Measurements from ENCODE around the gene TEX54. TPM values are rescaled to one million over a fixed set of nuclear protein-coding genes. Genes with fewer than 3 reads are reported as not detected.

TEX54 gene
- total RNA-seq (ENCODE audit: low replicate concordance), result 0.54 TPM in 1 of 2 replicates, not detected in the other

DNA sequence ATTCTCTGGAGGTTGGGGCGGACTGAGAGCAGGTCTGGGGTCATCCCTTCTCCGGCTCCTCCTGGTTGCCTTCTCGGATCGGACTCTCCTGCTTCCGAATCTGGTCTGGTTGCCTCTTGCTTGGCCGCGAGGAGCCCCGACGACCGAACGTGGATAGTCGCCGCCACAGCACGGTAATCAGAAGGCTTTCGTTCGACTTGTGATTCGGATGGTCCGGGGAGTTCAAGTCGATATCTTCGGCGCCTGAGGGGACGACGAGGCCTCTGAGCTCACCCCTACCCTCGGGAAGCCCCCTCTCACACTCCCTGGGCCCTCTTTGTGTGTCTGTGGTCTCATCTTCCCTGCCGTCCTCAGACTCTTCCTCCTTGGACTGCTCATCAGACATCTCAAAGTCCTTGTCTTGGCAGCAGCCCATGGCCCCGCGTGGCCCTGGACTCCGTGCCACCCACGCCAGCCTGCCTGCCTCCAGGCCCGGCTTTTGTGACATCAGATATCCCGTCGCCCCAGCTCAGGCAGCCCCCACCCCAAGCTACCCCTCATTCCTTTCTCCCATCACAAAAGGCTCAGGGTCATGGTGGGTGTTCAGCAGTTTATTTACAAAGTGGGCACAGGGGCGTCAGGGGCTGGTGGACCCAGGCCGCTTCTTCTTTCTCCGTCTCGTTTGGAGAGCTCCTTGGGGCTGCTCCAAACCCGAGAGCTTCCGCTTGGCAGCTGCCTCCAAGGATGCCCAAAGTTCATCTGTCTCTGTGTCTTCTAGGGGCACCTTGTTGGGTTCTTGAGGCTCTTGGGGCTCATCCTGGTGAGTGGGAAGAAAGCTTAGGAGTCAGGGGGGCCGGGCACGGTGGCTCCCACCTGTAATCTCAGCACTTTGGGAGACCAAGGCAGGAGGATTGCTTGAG is at the start of gene TEX54:
Gene TEX54, minus strand, starts transcription at position 506 of the 899 bp plus-strand sequence.
- no peak for TF ChIP-seq CTCF (IDR thresholded peaks at IDR 0.05; ENCODE audit: insufficient read depth, low read length)
- no peak for DNase-seq (ENCODE audit: low read depth)
- H3K4me3 ChIP-seq (ENCODE audit: low read depth, low read length), result peak within 1 kb of the TSS; percentile 90

DNA sequence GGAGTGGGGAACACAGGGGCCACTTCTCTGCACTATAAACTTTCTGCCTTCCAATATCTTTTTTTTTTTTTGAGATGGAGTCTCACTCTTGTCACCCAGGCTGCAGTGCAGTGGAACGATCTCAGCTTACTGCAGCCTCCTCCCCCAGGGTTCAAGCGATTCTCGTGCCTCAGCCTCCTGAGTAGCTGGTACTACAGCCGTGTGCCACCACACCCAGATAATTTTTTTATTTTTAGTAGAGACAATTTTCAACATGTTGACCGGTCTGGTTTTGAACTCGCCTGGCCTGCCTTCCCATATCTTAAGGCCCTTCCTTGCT is 49.7 kb upstream of the TEX54 start:
- peak overlapping the region; percentile 99 for H3K4me3 ChIP-seq (ENCODE audit: low read depth, low read length)
- TF ChIP-seq CTCF (IDR thresholded peaks at IDR 0.05; ENCODE audit: insufficient read depth, low read length), result no peak
- DNase-seq (ENCODE audit: low read depth), result no peak

DNA sequence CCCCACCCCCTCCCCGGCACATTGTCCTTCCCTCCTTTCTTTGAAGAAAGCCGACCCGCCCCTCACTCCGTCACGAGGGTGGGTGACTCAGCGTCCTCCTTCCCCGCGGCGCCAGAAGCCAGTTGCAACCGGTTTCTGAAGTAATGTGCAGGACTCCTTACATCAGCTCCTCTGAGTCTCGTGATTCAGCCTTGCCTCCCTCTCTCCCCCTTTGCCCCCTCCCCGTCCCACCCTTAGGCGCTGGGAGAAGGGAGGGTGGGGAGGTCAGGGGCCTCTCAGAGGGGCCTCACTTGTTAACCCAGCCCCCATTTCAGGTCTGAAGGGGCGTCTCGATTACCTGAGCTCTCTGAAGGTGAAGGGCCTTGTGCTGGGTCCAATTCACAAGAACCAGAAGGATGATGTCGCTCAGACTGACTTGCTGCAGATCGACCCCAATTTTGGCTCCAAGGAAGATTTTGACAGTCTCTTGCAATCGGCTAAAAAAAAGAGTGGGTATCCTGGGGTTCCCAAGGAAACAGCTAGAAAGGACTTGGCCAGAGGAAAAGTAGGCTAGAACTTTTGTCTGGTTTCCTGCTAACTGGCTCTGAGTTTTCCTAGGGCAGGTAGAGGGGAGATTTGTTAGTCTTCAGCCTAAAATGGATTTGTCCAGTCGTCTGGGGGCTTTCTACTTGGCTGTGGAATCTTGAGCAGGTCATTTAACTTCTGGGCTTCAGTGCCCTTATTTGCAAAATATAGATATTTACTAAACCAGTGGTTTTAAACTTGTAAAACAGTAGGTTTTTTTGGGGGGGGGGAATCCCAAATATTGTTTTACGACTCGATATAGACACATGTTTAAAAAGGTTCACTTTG is 49.2 kb upstream of the TEX54 start:
- peak; percentile 98 for DNase-seq (ENCODE audit: low read depth)
- H3K4me3 ChIP-seq (ENCODE audit: low read depth, low read length), result peak overlapping the region; percentile 99
- TF ChIP-seq CTCF (IDR thresholded peaks at IDR 0.05; ENCODE audit: insufficient read depth, low read length), result no peak

DNA sequence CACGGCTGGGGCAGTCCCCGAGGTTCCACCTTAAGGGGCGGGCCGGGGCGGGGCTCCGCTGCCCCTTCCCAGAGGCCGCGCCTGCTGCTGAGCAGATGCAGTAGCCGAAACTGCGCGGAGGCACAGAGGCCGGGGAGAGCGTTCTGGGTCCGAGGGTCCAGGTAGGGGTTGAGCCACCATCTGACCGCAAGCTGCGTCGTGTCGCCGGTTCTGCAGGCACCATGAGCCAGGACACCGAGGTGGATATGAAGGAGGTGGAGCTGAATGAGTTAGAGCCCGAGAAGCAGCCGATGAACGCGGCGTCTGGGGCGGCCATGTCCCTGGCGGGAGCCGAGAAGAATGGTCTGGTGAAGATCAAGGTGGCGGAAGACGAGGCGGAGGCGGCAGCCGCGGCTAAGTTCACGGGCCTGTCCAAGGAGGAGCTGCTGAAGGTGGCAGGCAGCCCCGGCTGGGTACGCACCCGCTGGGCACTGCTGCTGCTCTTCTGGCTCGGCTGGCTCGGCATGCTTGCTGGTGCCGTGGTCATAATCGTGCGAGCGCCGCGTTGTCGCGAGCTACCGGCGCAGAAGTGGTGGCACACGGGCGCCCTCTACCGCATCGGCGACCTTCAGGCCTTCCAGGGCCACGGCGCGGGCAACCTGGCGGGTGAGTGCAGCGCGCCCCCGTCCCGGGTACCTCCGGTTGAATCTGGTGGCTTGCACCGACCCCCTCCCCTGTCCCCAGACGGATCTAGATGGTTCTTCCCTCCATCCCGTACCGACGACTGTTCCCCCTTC is 48.4 kb upstream of the TEX54 start, which contains the start of gene SLC3A2:
Gene SLC3A2, plus strand, starts transcription at position 94 of the 776 bp plus-strand sequence. Its CDS starts 128 bp downstream, at position 222.
- H3K4me3 ChIP-seq (ENCODE audit: low read depth, low read length), result peak within 1 kb of the TSS; percentile 99
- TF ChIP-seq CTCF (IDR thresholded peaks at IDR 0.05; ENCODE audit: insufficient read depth, low read length), result peak; percentile 52
- DNase-seq (ENCODE audit: low read depth), result peak; percentile 85

GRCh38 chr11:62880231-62880802 is 47.7 kb upstream of the TEX54 start:
- peak overlapping the region; percentile 99 for H3K4me3 ChIP-seq (ENCODE audit: low read depth, low read length)

More at GRCh38 chr11:62880231-62880802, 47.7 kb upstream of the TEX54 start:
- peak; percentile 86 for DNase-seq (ENCODE audit: low read depth)
- no peak for TF ChIP-seq CTCF (IDR thresholded peaks at IDR 0.05; ENCODE audit: insufficient read depth, low read length)
